Retinal pigment epithelial cell (primary cell): ENCODE measurements around the gene GLCE.
"Not testable (repeated sequence)": the region's sequence is repeated elsewhere in the genome, so short reads cannot be mapped to it uniquely, and the experiment has no call there.

Source experiments
- DNase-seq: peaks from one replicate; pipeline ENCODE4 v3.0.0-alpha.2; 2010; ENCODE audit warnings: low read depth
- H3K4me3 ChIP-seq: 2 replicates; pipeline ENCODE4 v1.5.1; 2011; ENCODE audit warnings: mild to moderate bottlenecking, low read length, control low read depth, moderate library complexity
- CTCF ChIP-seq: conservative IDR thresholded peaks from 2 replicates; pipeline ENCODE4 v1.5.1; 2011; ENCODE audit warnings: low read depth, low read length, control low read depth, inconsistent platforms

Gene GLCE

GRCh38 chr15:69289342-69290146, 129.1 kb downstream of the GLCE start:
- no peak for TF ChIP-seq CTCF
- no peak overlapping the region for H3K4me3 ChIP-seq
- DNase-seq: no peak

GRCh38 chr15:69290346-69291164, 130.1 kb downstream of the GLCE start:
- no peak overlapping the region for H3K4me3 ChIP-seq
- no peak for DNase-seq
- no peak for TF ChIP-seq CTCF

- H3K4me3 ChIP-seq, DNase-seq: not testable (repeated sequence)
Measured at GRCh38 chr15:69291651-69292050, 131.2 kb downstream of the GLCE start.

GRCh38 chr15:69292826-69293420, 132.5 kb downstream of the GLCE start:
- TF ChIP-seq CTCF: no peak
- H3K4me3 ChIP-seq: no peak overlapping the region
- no peak for DNase-seq

- H3K4me3 ChIP-seq: no peak overlapping the region
- TF ChIP-seq CTCF: no peak
- no peak for DNase-seq
Measured at GRCh38 chr15:69293741-69294615, 133.5 kb downstream of the GLCE start.

GRCh38 chr15:69296606-69297005, 136.2 kb downstream of the GLCE start:
- no peak for DNase-seq
- no peak for TF ChIP-seq CTCF
- H3K4me3 ChIP-seq: no peak overlapping the region
